GM19351 (cell line): ENCODE data around the gene KLHL40.

Experiments
- ATAC-seq: cut with Tn5 transposase; IDR thresholded peaks from one replicate; pipeline ENCODE4 v1.9.1; 2021; ENCODE audit warnings: mild to moderate bottlenecking, moderate library complexity; ENCODE audit not compliant: unreplicated experiment

Gene KLHL40

DNA sequence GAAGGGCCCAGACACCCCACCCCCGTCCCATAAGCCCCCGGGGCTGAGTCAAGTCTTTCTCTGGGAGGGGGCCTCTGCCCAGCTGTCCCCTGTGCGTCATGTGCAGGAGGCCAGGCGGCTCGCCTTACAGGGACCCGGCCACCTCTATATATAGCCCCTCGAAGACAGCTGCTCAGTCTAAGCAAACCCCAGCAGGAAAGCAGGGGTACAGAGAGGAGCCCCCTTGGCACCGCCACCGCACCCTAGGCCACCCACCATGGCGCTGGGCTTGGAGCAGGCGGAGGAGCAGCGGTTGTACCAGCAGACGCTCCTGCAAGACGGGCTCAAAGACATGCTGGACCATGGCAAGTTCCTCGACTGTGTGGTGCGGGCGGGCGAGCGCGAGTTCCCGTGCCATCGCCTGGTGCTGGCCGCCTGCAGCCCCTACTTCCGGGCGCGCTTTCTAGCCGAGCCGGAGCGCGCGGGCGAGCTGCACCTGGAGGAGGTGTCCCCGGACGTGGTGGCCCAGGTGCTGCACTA lies at the start of gene KLHL40:
TSS of gene KLHL40 (plus strand) at position 175 of the 519 bp plus-strand sequence. CDS start at position 257, 82 bp downstream.
- no peak for ATAC-seq

GRCh38 chr3:42637001-42637400 lies 48.3 kb upstream of the KLHL40 start:
- ATAC-seq: no peak

GRCh38 chr3:42638339-42638842 lies 46.9 kb upstream of the KLHL40 start:
- ATAC-seq: peak; percentile 67

DNA sequence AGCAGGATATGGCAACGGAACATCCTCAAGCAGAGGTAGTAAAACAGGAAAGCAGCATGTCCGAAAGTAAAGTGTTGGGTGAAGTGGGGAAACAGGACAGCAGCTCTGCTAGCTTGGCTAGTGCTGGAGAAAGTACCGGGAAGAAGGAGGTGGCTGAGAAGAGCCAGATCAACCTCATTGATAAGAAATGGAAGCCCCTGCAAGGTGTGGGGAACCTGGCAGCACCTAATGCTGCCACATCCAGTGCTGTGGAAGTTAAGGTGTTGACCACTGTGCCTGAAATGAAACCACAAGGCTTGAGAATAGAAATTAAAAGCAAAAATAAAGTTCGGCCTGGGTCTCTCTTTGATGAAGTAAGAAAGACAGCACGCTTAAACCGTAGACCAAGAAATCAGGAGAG lies 46.1 kb upstream of the KLHL40 start:
- ATAC-seq: no peak

DNA sequence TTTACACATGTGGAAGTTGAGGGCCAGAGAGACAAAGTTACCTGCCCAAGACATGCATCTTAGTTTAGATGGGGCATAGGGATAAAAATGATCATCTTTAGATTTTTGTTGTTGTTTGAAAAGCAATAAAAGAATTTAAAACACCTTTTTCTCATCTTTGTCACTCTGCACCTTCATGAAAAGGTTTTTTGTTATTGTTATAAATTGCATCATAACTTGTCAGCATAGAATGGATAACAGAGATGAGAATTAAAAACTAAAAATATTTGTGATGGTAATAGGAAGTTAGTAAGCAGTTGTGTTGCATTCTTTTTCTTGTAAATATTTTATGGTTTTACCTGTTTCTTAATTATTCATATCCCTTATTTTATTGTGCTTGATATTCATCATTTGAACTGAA lies 45.2 kb upstream of the KLHL40 start:
- no peak for ATAC-seq

DNA sequence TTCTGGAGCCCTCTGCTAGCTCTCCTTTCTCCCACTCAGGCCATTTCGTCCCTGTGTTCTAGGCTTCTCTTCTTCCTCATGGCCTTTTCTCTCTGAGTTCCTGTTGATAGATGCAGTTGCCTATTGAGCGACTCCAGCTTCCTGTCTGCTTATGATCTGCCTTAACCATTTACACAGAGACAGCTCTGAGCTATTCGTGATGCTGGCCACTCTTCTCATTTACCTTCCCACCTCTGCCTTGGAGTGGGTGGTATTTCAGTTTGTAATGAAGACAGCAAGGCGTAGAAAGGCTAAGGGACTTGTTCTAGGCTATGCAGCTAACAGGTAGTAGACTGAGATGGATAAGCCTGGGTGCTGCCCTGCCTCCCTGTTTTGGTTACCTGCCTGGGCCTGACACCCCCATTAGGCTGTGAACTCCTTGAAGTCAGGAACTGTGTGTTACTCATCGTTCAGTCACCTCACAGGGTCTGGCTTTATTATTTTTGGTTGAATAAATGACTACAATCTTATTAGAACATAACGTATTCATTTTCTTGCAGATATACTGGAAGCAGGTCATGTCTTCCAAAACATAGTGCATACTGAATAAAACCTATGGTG lies 44.5 kb upstream of the KLHL40 start:
- ATAC-seq: no peak

- ATAC-seq: no peak
These were observed 37.4 kb upstream of the KLHL40 start for GRCh38 chr3:42647821-42648459.

- ATAC-seq: no peak
These were observed 36.3 kb upstream of the KLHL40 start for GRCh38 chr3:42649006-42649405.

DNA sequence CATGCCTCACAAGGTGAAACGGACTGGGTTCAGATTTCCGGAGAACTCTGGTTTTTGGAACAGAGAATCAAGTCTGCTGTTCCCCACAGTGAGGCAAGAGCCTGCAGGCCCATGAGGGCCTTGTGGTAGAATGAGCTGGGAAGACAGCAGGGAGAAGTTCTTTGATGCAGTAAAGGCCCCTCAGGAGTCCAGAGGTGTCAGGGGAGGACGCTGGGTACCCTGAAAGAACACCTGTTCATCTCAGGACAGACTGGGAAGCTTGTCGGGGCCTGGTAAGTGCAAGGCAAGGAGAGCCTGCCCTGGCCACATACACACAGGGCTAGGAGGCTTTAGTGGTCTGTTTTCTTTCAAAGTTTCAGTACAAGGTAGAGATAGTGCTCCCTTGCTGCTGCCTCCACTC lies 35.6 kb upstream of the KLHL40 start:
- no peak for ATAC-seq

DNA sequence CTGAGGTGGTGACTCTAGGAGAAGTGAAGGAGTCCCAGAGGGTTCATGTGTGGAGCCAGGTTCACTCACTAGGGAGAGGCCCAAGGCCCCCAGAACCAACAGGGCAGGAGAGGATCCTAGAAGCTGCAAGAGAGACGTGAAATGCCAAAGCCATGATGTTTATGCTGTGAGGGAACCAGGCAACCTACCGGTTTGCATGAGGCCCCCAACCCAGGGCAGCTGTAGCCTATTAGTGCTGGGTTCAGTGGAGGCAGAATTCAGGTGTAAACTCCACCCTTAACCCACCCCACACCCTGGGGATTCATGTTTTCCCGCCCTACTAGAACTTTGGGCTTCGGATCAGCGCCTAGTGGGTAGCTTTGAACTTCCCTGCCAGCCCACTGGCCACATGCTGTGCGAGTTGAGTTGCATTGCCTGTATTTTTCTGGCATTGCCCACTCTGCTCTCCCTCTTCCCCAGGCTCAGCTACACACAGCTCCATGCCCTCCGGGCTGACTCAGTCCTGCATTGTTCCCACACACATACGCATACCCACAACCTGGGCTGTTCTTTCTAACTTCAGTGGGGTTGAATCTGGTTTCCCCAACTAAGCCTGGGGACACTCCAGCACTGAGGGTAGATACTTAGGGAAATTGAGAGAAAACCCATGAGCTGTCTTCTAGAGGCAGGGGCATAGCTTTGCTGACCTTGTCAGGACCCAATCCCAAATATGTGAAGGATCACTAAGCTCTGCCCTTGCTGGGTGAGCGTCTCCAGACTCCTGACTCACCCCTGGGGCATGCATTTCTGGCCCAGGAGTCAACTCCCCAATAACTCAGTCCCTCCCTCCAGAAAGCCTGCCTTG lies 33.9 kb upstream of the KLHL40 start:
- ATAC-seq: no peak

DNA sequence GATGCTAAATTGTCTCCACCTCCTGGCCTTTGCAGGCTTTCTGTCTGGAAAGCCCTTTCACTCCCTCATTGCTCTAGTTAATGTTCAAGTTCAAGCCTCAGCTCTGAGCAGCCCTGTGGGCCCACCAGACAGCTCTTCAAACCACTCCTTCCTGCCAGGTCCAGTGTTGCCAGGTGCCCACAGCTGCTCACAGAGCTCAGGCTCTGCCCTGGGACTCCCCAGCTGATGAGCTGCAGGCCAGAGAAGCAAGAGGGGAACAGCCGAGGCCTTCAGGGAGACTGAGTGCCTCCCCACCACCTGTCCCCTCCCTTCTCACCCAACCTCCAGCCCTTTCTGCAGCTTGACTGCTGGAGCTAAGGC lies 33.1 kb upstream of the KLHL40 start:
- no peak for ATAC-seq

DNA sequence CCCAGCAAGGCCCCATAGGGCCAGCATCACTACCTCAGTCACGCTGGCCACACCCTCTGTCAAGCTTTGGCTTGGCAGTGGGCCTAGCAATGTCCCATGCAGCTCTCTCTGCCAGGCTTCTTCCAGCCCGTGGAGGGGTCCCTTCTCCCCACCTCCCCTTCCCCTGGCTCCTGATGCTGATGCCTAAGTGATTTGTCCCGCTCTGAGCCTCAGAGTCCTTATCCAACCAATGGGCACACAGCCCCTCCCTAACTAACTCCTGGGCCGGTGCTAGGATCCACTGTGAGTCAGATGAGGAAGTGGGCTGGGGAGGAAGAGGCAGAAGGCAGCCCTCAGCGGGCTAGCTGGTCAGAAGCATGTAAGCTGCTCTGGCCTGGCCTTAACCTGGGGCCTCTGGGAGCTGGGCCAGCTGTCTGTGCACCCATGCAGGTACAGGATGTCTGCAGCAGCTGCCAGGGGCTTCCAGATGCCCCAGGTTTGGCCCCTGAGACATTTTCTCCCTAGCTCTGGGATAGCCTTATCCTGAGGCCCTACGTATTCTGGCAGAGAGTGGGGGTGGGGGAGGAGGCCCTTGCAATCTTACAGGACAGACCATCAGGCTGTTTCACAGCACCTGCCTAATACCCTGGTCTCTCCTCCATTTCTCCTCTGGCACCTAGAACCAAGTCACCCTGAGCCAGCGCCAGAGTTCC lies 32.6 kb upstream of the KLHL40 start:
- ATAC-seq: peak; percentile 57

DNA sequence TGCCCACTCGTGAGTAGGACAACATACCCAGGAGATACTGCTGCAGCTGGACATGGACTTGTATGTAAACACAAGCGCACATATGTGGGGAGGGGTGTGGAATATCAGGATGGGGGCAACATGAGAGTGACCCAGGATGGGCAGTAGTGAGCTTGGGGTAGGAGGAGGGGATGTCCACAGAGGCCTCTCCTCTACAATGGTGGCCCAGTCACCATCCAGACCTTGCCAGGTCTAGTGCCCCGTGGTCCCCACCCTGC lies 32.1 kb upstream of the KLHL40 start:
- ATAC-seq: no peak

- no peak for ATAC-seq
These were observed 31.6 kb upstream of the KLHL40 start, which contains the start of gene ZBTB47 for GRCh38 chr3:42653560-42654330. Gene ZBTB47, plus strand, starts transcription at chr3:42653697. Its CDS starts 4,659 bp downstream, at chr3:42658356.

DNA sequence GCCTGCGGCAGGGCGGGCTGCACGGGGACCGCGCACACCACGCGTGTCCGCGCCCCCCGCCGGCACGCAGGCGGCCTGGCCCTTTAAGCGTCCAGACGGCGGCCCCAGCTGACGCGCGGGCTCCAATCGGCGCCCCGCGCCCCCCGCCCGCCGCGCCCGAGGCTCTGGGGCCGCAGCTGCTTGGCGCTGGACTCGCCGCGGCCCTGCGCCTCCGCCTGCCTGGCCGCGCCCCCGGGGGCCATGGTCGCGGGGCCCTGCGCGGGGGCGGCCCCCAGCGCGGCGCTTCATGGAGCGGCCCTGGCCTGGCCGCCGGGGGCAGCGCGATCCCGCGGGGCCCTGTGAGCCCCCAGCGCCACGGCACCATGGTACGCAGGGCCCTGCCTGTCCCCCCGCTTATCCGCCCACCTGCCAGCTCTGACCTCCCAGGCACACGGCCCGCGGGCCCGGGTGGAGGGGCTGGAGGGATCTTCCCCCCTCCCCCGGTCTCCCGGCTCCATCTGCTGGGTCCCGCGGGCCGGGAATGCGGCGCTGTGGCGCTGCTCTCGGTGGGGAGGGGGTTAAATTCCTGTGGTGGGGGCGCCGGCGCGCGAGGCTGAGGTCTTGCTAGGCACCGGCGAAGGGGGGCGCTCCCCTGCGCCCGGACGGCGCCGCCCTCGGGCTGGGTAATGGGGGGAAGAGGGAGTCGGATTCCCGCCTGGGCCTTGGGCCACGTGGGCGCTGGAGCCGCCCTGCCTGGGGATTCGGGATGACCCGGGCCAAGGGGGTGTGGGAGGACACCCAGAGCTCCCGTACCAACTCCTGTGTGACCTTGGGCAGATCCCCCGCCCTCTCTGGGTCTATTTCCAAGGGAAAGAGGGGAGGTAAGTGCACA lies 30.8 kb upstream of the KLHL40 start:
- ATAC-seq: no peak

DNA sequence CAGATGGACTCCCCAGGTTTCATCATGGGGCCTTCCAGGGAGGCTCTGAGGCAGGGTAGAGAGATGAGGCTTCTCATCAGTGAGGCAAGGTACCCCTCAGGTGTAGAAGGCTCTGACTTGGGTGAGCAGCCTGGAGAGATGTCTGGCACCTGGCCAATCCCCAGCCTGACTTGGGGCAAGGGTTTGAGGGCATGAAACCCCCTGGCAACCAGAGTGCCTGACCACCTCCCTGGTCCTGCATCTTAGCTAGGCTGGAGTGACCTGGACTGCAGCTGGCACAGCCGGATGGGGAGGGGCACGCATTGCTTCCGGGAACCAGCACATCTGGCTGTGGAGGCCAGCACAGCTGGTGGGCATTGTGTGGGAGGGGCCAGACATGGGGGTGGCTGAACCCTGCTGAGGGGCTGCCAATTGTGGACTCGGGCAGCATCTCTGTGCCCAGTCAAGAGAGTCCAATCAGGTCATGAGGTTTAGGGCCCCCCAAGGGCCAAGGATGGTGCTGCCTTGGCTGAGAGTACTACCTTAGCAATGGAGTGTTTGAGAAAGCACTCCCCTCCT lies 29.9 kb upstream of the KLHL40 start:
- no peak for ATAC-seq

GRCh38 chr3:42655980-42656679 lies 29.2 kb upstream of the KLHL40 start:
- no peak for ATAC-seq
